Measurements from ENCODE around the gene KRT82. TPM values are rescaled to one million over a fixed set of nuclear protein-coding genes. Genes with fewer than 3 reads are reported as not detected.

Gene KRT82
- total RNA-seq, 1 experiment from 2014 or later = not detected

DNA sequence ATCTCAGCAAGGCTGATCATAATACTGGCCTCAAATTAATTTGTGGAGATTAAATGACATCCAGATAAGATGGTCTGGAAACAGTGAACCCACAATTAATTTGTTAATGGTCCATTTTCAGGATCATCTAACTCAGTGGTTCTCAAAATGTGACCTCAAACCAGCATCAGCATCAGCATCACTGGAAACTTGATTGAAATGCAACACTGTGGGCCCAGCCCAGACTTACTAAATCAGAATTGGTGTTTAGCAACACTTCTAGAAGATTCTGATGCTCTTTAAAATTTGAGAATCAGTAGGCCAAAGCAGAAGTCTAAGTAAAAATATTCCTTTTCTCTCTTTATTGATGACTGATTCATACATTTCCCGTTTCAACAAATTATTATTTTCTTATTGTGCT is 10.7 kb upstream of the KRT82 start:
- Histone ChIP-seq H3K4me3 (ENCODE audit: low read depth, low read length) (no peak overlapping the region), H3K36me3 (ENCODE audit: control insufficient read depth, insufficient read depth, low read length) (no peaks in the 10 kb centered on the region), H3K27me3 (replicated peaks; ENCODE audit: control insufficient read depth, insufficient read depth, low read length) (no peaks in the 10 kb centered on the region), H3K4me1 (no peaks in the 10 kb centered on the region), H3K9me3 (no peaks in the 10 kb centered on the region)
- TF ChIP-seq, protein P1, sequence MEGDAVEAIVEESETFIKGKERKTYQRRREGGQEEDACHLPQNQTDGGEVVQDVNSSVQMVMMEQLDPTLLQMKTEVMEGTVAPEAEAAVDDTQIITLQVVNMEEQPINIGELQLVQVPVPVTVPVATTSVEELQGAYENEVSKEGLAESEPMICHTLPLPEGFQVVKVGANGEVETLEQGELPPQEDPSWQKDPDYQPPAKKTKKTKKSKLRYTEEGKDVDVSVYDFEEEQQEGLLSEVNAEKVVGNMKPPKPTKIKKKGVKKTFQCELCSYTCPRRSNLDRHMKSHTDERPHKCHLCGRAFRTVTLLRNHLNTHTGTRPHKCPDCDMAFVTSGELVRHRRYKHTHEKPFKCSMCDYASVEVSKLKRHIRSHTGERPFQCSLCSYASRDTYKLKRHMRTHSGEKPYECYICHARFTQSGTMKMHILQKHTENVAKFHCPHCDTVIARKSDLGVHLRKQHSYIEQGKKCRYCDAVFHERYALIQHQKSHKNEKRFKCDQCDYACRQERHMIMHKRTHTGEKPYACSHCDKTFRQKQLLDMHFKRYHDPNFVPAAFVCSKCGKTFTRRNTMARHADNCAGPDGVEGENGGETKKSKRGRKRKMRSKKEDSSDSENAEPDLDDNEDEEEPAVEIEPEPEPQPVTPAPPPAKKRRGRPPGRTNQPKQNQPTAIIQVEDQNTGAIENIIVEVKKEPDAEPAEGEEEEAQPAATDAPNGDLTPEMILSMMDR (IDR thresholded peaks at IDR 0.05; ENCODE audit: insufficient read depth in 1 of 2, low read depth in 1 of 2, low read length in 1 of 2, severe bottlenecking in 1 of 2, unreplicated experiment in 1 of 2) = no peak
- no peaks in the 10 kb centered on the region for H3K27me3 Mint-ChIP-seq (ENCODE audit: insufficient read depth, unreplicated experiment)
- no peaks in the 10 kb centered on the region for H3K36me3 Mint-ChIP-seq (ENCODE audit: insufficient read depth, unreplicated experiment)
- peaks cover 5% of the 10 kb centered on the region for H3K4me1 Mint-ChIP-seq (ENCODE audit: low read depth, unreplicated experiment)
- CTCF ChIA-PET = no interaction called here
- DNase-seq = no peak
- intact Hi-C loops (cut with micrococcal nuclease; ENCODE audit: unreplicated experiment) = no loop called here
- no peak overlapping the region for H3K4me3 Mint-ChIP-seq (ENCODE audit: unreplicated experiment)
- no peaks in the 10 kb centered on the region for H3K9me3 Mint-ChIP-seq (ENCODE audit: unreplicated experiment)
- no peak overlapping the region for H3K27ac Mint-ChIP-seq (ENCODE audit: unreplicated experiment)
- BruUV-seq (replicated peaks) = no TSS peak
- POLR2A ChIA-PET = no interaction called here

DNA sequence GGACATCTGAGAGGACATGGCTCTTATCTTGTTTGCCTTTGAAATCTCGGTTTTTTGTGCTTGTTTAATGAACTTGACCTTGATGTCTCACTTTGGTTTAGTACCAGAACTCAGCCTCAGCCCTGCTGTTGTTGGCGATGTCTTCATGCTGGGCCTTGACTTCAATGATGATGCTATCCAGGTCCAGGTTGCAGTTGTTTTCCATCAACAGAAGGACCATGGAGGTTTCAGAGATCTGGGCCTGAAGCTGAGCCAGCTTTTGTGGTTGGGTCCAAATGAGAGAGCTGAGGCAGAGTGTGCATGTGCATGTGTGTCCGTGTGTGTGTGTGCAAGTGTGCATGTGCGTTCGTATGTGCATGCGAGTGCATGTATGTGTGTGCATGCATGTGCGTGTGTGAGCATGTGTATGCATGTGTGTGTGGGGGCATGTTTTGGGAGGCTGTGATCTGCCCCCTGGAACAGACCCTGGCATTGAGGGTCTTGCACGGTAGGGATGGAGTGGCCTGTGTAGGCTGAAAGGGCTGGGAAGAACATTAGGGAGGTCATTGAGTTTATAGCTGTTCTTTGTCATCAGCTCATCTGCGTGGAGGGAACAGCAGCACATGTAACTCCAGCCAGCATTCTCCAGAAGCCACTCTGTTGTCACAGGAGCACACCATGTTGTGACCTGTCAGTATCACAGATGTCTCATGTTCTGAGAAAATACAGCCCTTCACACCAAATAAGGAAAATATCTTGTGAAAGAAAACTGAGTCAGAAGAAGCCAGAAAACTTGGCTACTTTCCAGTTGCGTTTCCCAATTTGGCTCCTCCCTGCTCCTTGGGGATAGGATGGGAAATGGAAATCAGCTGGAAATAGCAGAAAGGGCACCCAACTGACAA is 10.0 kb upstream of the KRT82 start:
- ChIA-PET POLR2A (no interaction called here), CTCF (no interaction called here)
- Histone ChIP-seq H3K4me3 (ENCODE audit: low read depth, low read length) (no peak overlapping the region), H3K27me3 (replicated peaks; ENCODE audit: control insufficient read depth, insufficient read depth, low read length) (no peaks in the 10 kb centered on the region), H3K36me3 (ENCODE audit: control insufficient read depth, insufficient read depth, low read length) (no peaks in the 10 kb centered on the region), H3K9me3 (no peaks in the 10 kb centered on the region), H3K4me1 (no peaks in the 10 kb centered on the region)
- peaks cover 5% of the 10 kb centered on the region for H3K4me1 Mint-ChIP-seq (ENCODE audit: low read depth, unreplicated experiment)
- H3K27ac Mint-ChIP-seq (ENCODE audit: unreplicated experiment) = no peak overlapping the region
- H3K4me3 Mint-ChIP-seq (ENCODE audit: unreplicated experiment) = no peak overlapping the region
- BruUV-seq (replicated peaks) = no TSS peak
- H3K36me3 Mint-ChIP-seq (ENCODE audit: insufficient read depth, unreplicated experiment) = no peaks in the 10 kb centered on the region
- H3K9me3 Mint-ChIP-seq (ENCODE audit: unreplicated experiment) = no peaks in the 10 kb centered on the region
- intact Hi-C loops (cut with micrococcal nuclease; ENCODE audit: unreplicated experiment) = no loop called here
- DNase-seq = no peak
- TF ChIP-seq, protein P1 (IDR thresholded peaks at IDR 0.05; ENCODE audit: insufficient read depth in 1 of 2, low read depth in 1 of 2, low read length in 1 of 2, severe bottlenecking in 1 of 2, unreplicated experiment in 1 of 2) = no peak
- H3K27me3 Mint-ChIP-seq (ENCODE audit: insufficient read depth, unreplicated experiment) = no peaks in the 10 kb centered on the region

DNA sequence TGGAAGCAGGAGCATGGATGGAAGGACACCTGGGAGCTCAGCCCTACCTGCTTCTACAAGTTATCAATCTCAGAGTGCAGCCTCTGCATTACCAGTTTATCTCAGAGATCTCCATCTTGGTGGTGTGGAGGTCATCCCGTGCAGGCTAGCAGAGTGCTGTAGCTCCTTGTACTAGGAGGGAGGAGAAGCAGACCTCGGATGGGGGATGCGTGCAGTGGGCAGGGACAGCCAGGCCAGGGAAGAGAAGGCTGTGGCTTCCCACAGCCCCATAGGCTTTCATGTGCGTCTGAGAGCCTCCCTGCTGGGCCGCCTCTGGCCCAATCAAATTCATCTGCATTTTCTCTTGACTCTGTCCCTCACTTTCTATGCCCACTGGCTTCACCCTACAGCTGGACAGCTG is 8.8 kb upstream of the KRT82 start:
- H3K27me3 ChIP-seq (replicated peaks; ENCODE audit: control insufficient read depth, insufficient read depth, low read length) = no peaks in the 10 kb centered on the region
- Mint-ChIP-seq H3K27ac (ENCODE audit: unreplicated experiment) (no peak overlapping the region), H3K27me3 (ENCODE audit: insufficient read depth, unreplicated experiment) (no peaks in the 10 kb centered on the region), H3K9me3 (ENCODE audit: unreplicated experiment) (no peaks in the 10 kb centered on the region), H3K4me1 (ENCODE audit: low read depth, unreplicated experiment) (peaks cover 5% of the 10 kb centered on the region), H3K36me3 (ENCODE audit: insufficient read depth, unreplicated experiment) (no peaks in the 10 kb centered on the region), H3K4me3 (ENCODE audit: unreplicated experiment) (no peak overlapping the region)
- TF ChIP-seq, protein P1 (IDR thresholded peaks at IDR 0.05; ENCODE audit: insufficient read depth in 1 of 2, low read depth in 1 of 2, low read length in 1 of 2, severe bottlenecking in 1 of 2, unreplicated experiment in 1 of 2) = no peak
- no peak overlapping the region for H3K4me3 ChIP-seq (ENCODE audit: low read depth, low read length)
- POLR2A ChIA-PET = no interaction called here
- CTCF ChIA-PET = interaction anchor here (0.7 kb wide), 1 partner anchor 154 kb away, joined by 3 read pairs; no protein-coding TSS in a partner anchor
- no TSS peak for BruUV-seq (replicated peaks)
- H3K4me1 ChIP-seq = no peaks in the 10 kb centered on the region
- intact Hi-C loops (cut with micrococcal nuclease; ENCODE audit: unreplicated experiment) = no loop called here
- DNase-seq = no peak
- no peaks in the 10 kb centered on the region for H3K9me3 ChIP-seq
- no peaks in the 10 kb centered on the region for H3K36me3 ChIP-seq (ENCODE audit: control insufficient read depth, insufficient read depth, low read length)
